Measurements from ENCODE around the gene SNRPB2.

SNRPB2 gene

DNA sequence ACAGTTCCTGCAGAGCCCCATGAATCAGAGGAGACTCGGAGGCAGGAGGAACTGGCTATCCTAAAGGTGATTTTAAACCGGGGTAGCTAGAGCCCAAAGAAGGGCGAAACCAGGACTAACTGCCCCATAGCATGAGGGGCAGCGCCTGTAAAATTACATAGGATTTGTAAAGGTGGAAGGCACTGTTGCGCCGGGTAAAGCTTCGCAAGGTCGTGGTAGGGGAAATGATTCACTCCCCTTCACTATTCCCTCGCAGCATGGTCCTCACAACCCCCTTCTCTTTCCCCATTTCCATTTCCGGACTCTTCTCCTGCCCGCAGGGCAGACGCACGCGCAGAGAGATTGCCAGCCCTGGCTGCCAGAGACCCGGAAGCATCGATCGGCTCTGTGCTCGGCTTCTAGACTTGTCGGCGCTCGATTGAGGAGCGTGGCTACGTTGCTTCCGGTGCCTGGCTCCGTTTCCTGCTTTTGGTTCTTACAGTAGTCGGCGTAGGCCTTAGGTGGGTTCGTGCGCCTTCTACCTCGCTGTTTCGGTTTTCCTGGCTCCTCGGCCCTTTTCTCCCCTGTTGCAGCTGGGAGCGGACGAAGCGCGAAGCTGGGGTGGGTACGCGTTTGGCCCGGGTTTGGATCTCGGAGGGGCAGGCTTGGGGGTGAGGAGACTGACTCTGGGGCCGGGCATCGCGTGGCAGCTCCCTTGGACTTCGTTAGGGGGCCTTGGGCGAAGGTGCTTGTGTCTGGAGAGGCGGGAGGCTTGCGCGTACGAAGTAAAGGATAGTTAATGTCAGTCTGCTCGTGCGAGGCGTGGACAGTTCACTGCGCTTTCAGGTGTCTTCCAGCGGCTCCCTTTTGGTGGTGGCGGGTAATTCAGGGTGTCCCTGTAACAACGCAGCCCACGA is at the start of gene SNRPB2:
Gene SNRPB2, plus strand, starts transcription at position 462 of the 896 bp plus-strand sequence. CDS start 1,677 bp downstream, outside the sequence.
- peaks cover 38% of the 10 kb centered on the region for H3K36me3 ChIP-seq (ENCODE audit: insufficient read depth, low read length)
- TF ChIP-seq EZH2 (IDR thresholded peaks at IDR 0.05) = no peak
- peak; percentile 93 for TF ChIP-seq POLR2AphosphoS5 (IDR thresholded peaks at IDR 0.05; ENCODE audit: borderline replicate concordance, low read depth, low read length)
- TF ChIP-seq FOXP2 (optimal IDR thresholded peaks at IDR 0.05; ENCODE audit: control extremely low read depth, extremely low read length, insufficient read depth) = peak; percentile 57
- peak within 1 kb of the TSS; percentile 83 for H3K4me3 ChIP-seq
- H3K9ac ChIP-seq (ENCODE audit: insufficient read length) = peak within 1 kb of the TSS; percentile 96
- H3K9me3 ChIP-seq (ENCODE audit: low read depth, low read length) = 0 out of 2 replicates have a peak, but pooled peaks cover 2% of the 10 kb centered on the region
- peak; percentile 88 for DNase-seq (ENCODE audit: low read depth, low spot score)
- peak within 1 kb of the TSS; percentile 83 for H3K27ac ChIP-seq

DNA sequence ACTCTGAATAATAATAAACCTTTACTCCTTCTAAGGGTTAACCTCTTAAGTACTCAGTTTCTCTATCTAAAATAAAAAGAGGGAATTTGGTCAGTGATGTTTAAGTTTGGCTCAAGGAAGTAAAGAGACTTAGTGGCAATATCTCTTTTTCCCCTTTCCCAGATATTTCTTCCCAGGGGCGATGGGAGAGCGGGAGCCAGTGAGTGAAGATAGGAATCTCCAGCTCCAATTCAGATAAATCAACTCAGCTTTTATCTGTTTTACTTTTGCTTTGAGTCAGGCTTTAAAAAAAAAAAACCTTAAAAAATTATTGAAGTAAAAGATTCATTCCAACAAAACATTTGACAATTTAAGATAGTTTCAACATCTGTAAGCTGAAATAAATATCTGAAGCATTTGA is 45.4 kb upstream of the SNRPB2 start:
- H3K9ac ChIP-seq (ENCODE audit: insufficient read length) = no peak overlapping the region
- DNase-seq (ENCODE audit: low read depth, low spot score) = no peak
- H3K36me3 ChIP-seq (ENCODE audit: insufficient read depth, low read length) = no peaks in the 10 kb centered on the region
- TF ChIP-seq POLR2AphosphoS5 (IDR thresholded peaks at IDR 0.05; ENCODE audit: borderline replicate concordance, low read depth, low read length) (no peak), FOXP2 (optimal IDR thresholded peaks at IDR 0.05; ENCODE audit: control extremely low read depth, extremely low read length, insufficient read depth) (no peak), EZH2 (IDR thresholded peaks at IDR 0.05) (no peak)
- H3K9me3 ChIP-seq (ENCODE audit: low read depth, low read length) = no peaks in the 10 kb centered on the region
- H3K27ac ChIP-seq = no peak overlapping the region
- H3K4me3 ChIP-seq = no peak overlapping the region

DNA sequence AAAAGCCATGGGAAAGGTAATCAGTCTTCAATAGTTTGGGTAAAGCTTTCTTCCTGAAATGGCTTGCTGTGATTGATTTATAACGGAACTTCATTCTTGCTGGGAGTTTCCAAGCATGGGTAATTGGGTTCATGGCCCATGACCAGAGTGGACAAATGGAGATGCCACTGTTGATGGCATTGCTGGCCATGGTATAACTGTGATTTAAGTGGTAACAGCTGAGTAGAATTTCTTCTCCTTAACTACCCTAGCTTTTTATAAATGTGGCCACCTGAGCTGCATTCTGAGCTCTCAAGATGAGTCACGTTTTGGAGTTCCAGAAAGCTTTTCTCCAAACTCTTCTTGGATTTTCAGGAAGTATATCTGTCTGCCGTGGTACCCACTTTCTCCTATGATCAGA is 39.9 kb upstream of the SNRPB2 start:
- no peak for DNase-seq (ENCODE audit: low read depth, low spot score)
- Histone ChIP-seq H3K9me3 (ENCODE audit: low read depth, low read length) (no peaks in the 10 kb centered on the region), H3K4me3 (no peak overlapping the region), H3K27ac (no peak overlapping the region), H3K36me3 (ENCODE audit: insufficient read depth, low read length) (no peaks in the 10 kb centered on the region), H3K9ac (ENCODE audit: insufficient read length) (no peak overlapping the region)
- TF ChIP-seq FOXP2 (optimal IDR thresholded peaks at IDR 0.05; ENCODE audit: control extremely low read depth, extremely low read length, insufficient read depth) (no peak), POLR2AphosphoS5 (IDR thresholded peaks at IDR 0.05; ENCODE audit: borderline replicate concordance, low read depth, low read length) (no peak), EZH2 (IDR thresholded peaks at IDR 0.05) (no peak)

DNA sequence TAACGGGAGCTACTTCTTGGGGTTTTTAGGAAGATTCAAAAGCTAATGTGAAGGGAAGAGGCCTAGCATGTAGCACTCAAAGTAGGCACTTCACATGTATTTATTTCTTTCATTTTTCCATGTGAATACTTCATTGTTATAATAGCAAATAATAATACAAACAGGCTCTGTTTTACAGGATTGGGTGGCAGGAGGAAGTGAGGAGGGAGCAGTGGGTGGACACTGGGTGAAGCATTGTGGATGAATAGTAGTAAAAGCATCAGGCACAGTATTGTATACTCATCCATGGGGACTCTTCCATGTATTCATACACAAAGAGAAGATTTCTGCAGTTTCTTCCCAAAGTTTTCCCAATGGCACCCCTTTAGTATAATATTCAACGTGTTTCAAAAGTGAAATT is 38.4 kb upstream of the SNRPB2 start:
- H3K9me3 ChIP-seq (ENCODE audit: low read depth, low read length) = no peaks in the 10 kb centered on the region
- no peak overlapping the region for H3K4me3 ChIP-seq
- no peak overlapping the region for H3K27ac ChIP-seq
- H3K36me3 ChIP-seq (ENCODE audit: insufficient read depth, low read length) = no peaks in the 10 kb centered on the region
- TF ChIP-seq POLR2AphosphoS5 (IDR thresholded peaks at IDR 0.05; ENCODE audit: borderline replicate concordance, low read depth, low read length) = no peak
- no peak for TF ChIP-seq EZH2 (IDR thresholded peaks at IDR 0.05)
- no peak for TF ChIP-seq FOXP2 (optimal IDR thresholded peaks at IDR 0.05; ENCODE audit: control extremely low read depth, extremely low read length, insufficient read depth)
- no peak for DNase-seq (ENCODE audit: low read depth, low spot score)
- no peak overlapping the region for H3K9ac ChIP-seq (ENCODE audit: insufficient read length)

DNA sequence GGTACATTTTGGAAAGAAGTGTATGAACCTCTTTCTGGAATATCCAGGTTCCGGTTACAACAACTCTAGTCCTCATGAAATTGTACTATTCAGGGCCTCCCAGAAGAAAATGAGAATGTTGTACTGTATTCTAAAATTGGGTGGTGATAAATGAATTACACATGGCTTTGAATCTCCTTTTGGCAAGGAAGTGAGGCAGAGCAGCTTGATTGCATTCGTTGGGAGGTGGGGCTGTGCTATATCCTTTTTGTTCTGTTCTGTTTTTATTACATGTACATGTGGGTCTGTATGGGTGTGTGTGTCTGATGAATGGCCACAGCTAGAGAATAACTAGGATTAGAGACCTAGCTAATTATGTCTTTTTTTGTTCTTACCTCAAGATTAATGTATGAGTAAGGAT is 37.8 kb upstream of the SNRPB2 start:
- Histone ChIP-seq H3K36me3 (ENCODE audit: insufficient read depth, low read length) (no peaks in the 10 kb centered on the region), H3K4me3 (no peak overlapping the region), H3K27ac (no peak overlapping the region), H3K9me3 (ENCODE audit: low read depth, low read length) (no peaks in the 10 kb centered on the region), H3K9ac (ENCODE audit: insufficient read length) (no peak overlapping the region)
- no peak for DNase-seq (ENCODE audit: low read depth, low spot score)
- TF ChIP-seq FOXP2 (optimal IDR thresholded peaks at IDR 0.05; ENCODE audit: control extremely low read depth, extremely low read length, insufficient read depth) (no peak), POLR2AphosphoS5 (IDR thresholded peaks at IDR 0.05; ENCODE audit: borderline replicate concordance, low read depth, low read length) (no peak), EZH2 (IDR thresholded peaks at IDR 0.05) (no peak)

DNA sequence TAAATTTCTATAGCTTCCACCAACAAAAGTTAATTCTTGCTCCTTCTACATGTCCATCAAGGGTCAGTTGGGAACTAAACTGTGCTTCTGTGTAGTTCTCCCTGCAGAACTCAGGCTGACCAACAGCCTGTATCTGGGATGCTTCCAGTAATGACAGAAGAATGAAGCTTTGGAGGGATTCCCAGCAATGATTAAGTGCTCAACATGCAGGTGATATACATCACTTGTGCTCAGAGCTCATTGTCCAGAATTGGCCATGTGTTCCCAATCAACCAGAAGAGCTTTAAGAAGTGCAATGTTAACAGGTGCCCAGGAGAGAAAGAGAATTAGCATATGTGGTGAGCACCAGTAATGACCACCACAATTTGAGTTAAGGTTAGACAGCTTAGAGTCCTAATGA is 37.4 kb upstream of the SNRPB2 start:
- no peak for DNase-seq (ENCODE audit: low read depth, low spot score)
- Histone ChIP-seq H3K4me3 (no peak overlapping the region), H3K27ac (no peak overlapping the region), H3K9ac (ENCODE audit: insufficient read length) (no peak overlapping the region), H3K9me3 (ENCODE audit: low read depth, low read length) (no peaks in the 10 kb centered on the region), H3K36me3 (ENCODE audit: insufficient read depth, low read length) (no peaks in the 10 kb centered on the region)
- no peak for TF ChIP-seq FOXP2 (optimal IDR thresholded peaks at IDR 0.05; ENCODE audit: control extremely low read depth, extremely low read length, insufficient read depth)
- no peak for TF ChIP-seq POLR2AphosphoS5 (IDR thresholded peaks at IDR 0.05; ENCODE audit: borderline replicate concordance, low read depth, low read length)
- TF ChIP-seq EZH2 (IDR thresholded peaks at IDR 0.05) = no peak

DNA sequence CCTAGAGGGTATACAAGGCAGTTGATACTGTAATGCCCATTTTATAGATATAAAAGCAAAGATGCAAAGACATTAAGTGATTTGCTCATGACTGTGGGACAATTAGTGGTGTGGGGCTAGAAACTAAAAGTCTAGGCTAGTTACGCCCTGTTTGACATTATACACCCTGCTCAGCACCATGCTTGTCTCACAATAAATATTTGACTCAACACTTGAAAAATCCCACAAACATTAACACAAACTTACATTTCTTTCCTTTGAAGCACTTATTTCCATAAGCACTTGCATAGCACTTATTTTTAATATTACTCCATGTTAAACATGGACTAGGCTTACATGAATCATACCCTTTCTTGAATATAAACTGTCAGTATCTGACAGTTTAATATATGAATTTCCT is 36.5 kb upstream of the SNRPB2 start:
- Histone ChIP-seq H3K27ac (no peak overlapping the region), H3K36me3 (ENCODE audit: insufficient read depth, low read length) (no peaks in the 10 kb centered on the region), H3K4me3 (no peak overlapping the region), H3K9ac (ENCODE audit: insufficient read length) (no peak overlapping the region), H3K9me3 (ENCODE audit: low read depth, low read length) (no peaks in the 10 kb centered on the region)
- DNase-seq (ENCODE audit: low read depth, low spot score) = no peak
- TF ChIP-seq FOXP2 (optimal IDR thresholded peaks at IDR 0.05; ENCODE audit: control extremely low read depth, extremely low read length, insufficient read depth) (no peak), EZH2 (IDR thresholded peaks at IDR 0.05) (no peak), POLR2AphosphoS5 (IDR thresholded peaks at IDR 0.05; ENCODE audit: borderline replicate concordance, low read depth, low read length) (no peak)

DNA sequence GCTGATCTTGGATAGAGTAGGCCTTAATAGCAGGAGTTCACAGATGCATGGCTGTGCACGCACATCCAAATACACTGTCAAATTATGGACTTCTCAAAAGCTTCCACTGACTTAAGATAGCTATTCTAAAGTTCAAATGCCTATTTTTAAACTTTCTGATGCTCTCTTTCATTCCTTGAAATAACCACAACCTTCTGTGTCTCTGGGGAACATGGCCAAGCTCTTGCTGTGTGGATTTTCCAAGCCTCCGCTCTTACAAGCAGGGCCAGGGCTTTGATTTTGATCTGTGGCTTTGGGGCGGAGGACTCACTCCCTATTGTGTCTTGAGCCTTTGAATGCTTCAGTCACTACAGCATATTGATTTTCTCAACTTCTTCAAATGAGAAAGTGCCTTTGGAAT is 35.7 kb upstream of the SNRPB2 start:
- H3K36me3 ChIP-seq (ENCODE audit: insufficient read depth, low read length) = no peaks in the 10 kb centered on the region
- no peak overlapping the region for H3K27ac ChIP-seq
- H3K9ac ChIP-seq (ENCODE audit: insufficient read length) = no peak overlapping the region
- H3K9me3 ChIP-seq (ENCODE audit: low read depth, low read length) = no peaks in the 10 kb centered on the region
- DNase-seq (ENCODE audit: low read depth, low spot score) = no peak
- TF ChIP-seq POLR2AphosphoS5 (IDR thresholded peaks at IDR 0.05; ENCODE audit: borderline replicate concordance, low read depth, low read length) (no peak), FOXP2 (optimal IDR thresholded peaks at IDR 0.05; ENCODE audit: control extremely low read depth, extremely low read length, insufficient read depth) (no peak), EZH2 (IDR thresholded peaks at IDR 0.05) (no peak)
- H3K4me3 ChIP-seq = no peak overlapping the region
